Right atrium auricular region (tissue), 2 donors: ENCODE results near the gene UQCC3. TPM values are rescaled to one million over a fixed set of nuclear protein-coding genes. Genes with fewer than 3 reads are reported as not detected.
"Not testable (repeated sequence)": the region's sequence is repeated elsewhere in the genome, so short reads cannot be mapped to it uniquely, and the experiment has no call there.

Experiments
- DNase-seq: peaks from one replicate; pipeline ENCODE4 v3.0.0-alpha.2; 2019; ENCODE audit warnings: low spot score
- H3K27ac ChIP-seq, 2 donors: fragments of 200-600 bp; sonication (generic); 1 replicate in 1 of 2; 2 replicates in 1 of 2; pipeline ENCODE4 v1.5.1; 2016 to 2019
- H3K27me3 ChIP-seq, 2 donors: fragments of 200-600 bp; sonication (generic); one replicate each; pipeline versions ENCODE4 v1.5.1 to v1.6.0; 2017 to 2019
- H3K36me3 ChIP-seq: fragments of 200-600 bp; sonication (generic); one replicate; pipeline ENCODE4 v1.5.1; 2016
- H3K4me1 ChIP-seq, 2 donors: fragments of 200-600 bp; sonication (generic); one replicate each; pipeline versions ENCODE4 v1.5.1 to v1.6.0; 2017 to 2019
- H3K4me3 ChIP-seq, 2 donors: fragments of 200-600 bp; sonication (generic); 1 replicate in 1 of 2; 2 replicates in 1 of 2; pipeline ENCODE4 v1.5.1; 2017 to 2019; ENCODE audit warnings: mild to moderate bottlenecking in 1 of 2, moderate library complexity in 1 of 2
- H3K9me3 ChIP-seq, 2 donors: fragments of 200-600 bp; sonication (generic); one replicate each; pipeline ENCODE4 v1.5.1; 2019
- total RNA-seq, 2 donors: library from RNA; depleted of rRNA; stranded (reverse); fragments of >200 nt; gene quantifications; one replicate each; pipeline ENCODE4 v1.1.0, GENCODE V29; 2016
- TF ChIP-seq, protein P1 (sequence below), 2 donors: fragments of 200-600 bp; sonication (generic); IDR thresholded peaks; one replicate each; pipeline ENCODE4 v1.5.1; 2019; ENCODE audit warnings: antibody characterized with exemption in 2 of 2

Gene UQCC3
- total RNA-seq, 2 donors from 2014 or later: 5.0 to 8.7 TPM

DNA sequence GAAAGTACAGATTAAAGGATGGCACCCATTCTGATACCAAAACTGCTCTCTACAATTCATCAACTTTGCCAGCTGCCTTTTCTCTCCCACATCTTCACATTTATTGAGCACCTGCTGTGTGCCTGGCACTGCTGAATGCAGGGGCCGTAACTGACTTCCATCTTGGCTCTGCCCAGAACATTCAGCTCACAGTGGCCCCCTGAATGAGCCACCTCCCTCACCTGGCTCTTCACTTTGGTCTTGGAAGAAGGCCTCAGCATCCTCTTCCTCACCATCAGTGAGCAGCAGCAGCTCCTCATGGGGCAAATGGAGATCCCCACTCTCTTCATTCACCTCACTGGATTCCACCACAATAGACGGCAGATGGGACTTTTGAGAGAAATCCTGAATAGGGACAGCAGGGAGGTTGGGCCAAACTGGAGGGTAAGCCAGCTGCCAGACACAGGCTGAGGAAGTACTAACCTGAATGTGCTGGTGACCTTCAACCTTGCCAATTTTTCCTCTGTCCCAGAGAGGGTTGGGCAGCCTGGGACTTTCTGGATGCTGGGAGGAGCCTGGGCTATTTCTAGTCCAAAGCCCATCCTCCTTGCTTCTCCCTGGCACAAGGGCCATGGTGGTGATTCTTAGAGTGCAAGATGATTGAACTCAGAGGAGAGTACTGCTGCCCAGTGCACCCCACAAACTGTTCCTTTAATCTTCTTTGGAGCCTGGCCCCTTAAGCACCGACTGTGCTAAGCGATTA lies 1.9 kb upstream of the UQCC3 start:
- Histone ChIP-seq H3K4me3 (no peak overlapping the region), H3K27me3 (no peaks in the 10 kb centered on the region), H3K27ac (no peak overlapping the region), H3K4me1 (peaks cover 0 to 46% of the 10 kb centered on the region in 2 donors), H3K36me3 (peaks cover 12% of the 10 kb centered on the region), H3K9me3 (no peaks in the 10 kb centered on the region)
- no peak for DNase-seq
- TF ChIP-seq, protein P1, sequence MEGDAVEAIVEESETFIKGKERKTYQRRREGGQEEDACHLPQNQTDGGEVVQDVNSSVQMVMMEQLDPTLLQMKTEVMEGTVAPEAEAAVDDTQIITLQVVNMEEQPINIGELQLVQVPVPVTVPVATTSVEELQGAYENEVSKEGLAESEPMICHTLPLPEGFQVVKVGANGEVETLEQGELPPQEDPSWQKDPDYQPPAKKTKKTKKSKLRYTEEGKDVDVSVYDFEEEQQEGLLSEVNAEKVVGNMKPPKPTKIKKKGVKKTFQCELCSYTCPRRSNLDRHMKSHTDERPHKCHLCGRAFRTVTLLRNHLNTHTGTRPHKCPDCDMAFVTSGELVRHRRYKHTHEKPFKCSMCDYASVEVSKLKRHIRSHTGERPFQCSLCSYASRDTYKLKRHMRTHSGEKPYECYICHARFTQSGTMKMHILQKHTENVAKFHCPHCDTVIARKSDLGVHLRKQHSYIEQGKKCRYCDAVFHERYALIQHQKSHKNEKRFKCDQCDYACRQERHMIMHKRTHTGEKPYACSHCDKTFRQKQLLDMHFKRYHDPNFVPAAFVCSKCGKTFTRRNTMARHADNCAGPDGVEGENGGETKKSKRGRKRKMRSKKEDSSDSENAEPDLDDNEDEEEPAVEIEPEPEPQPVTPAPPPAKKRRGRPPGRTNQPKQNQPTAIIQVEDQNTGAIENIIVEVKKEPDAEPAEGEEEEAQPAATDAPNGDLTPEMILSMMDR (IDR thresholded peaks at IDR 0.05): no peak

DNA sequence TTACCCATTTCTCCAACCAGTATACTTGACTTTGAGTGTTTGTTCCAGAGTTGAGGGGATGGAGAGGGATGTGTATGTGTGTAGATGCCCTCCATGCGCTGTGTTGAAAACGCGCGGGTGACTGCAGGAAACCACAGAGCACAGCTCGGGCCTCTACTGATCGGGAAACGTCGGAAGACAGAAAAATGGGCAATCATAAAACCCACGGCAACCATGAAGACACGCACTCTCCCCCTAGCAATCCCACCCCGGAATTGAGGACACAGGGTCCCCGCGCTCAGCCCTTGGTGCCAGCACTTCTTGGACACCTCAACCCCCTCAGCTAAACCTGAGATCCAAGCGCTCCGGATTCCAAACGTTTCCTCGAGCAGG lies 251 bp upstream of the UQCC3 start:
- H3K9me3 ChIP-seq: no peaks in the 10 kb centered on the region
- DNase-seq: no peak
- H3K36me3 ChIP-seq: peaks cover 16% of the 10 kb centered on the region
- peaks cover 0 to 39% of the 10 kb centered on the region in 2 donors for H3K4me1 ChIP-seq
- TF ChIP-seq, protein P1 (IDR thresholded peaks at IDR 0.05): no peak
- no peaks in the 10 kb centered on the region for H3K27me3 ChIP-seq
- H3K27ac ChIP-seq: peak overlapping the region; percentile 74 to 83
- peak overlapping the region; percentile 63 to 79 for H3K4me3 ChIP-seq

DNA sequence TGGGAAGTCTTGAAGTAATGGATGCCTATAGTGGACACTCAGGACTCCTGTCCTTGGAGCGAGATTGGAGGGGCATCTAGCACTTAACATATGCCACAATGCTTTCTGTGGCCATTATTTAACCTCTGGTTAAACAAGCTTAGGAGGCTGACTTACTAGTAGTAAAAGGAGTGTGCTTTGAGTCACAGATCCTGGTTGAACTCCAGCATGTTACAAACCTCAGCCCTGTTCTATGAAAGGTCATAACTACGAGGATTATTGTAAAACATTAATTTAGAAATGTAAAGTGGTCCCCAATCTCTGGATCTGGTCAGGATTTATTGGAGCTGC lies 1.7 kb downstream of the UQCC3 start:
- TF ChIP-seq, protein P1 (IDR thresholded peaks at IDR 0.05): no peak
- no peak overlapping the region for H3K27ac ChIP-seq
- H3K9me3 ChIP-seq: no peaks in the 10 kb centered on the region
- peaks cover 21% of the 10 kb centered on the region for H3K36me3 ChIP-seq
- peaks cover 0 to 32% of the 10 kb centered on the region in 2 donors for H3K4me1 ChIP-seq
- H3K4me3 ChIP-seq: no peak overlapping the region
- DNase-seq: no peak
- no peaks in the 10 kb centered on the region for H3K27me3 ChIP-seq

DNA sequence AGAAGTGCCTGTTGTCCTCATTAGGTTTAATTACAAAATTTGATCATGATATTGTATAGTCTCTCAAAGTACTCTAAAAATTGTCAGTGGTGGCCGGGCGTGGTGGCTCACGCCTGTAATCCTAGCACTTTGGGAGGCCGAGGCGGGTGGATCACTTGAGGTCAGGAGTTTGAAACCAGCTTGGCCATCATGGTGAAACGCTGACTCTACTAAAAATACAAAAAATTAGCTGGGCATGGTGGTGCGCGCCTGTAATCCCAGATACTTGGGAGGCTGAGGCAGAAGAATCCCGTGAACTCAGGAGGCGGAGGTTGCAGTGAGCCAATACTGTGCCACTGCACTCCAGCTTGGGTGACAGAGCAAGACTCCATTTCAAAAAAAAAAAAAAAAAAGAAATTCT lies 3.9 kb downstream of the UQCC3 start:
- not testable (repeated sequence) for H3K27ac ChIP-seq, H3K27me3 ChIP-seq, H3K9me3 ChIP-seq, H3K4me3 ChIP-seq, DNase-seq
- Histone ChIP-seq H3K4me1 (peaks cover 0 to 43% of the 10 kb centered on the region in 2 donors), H3K36me3 (peaks cover 21% of the 10 kb centered on the region)

DNA sequence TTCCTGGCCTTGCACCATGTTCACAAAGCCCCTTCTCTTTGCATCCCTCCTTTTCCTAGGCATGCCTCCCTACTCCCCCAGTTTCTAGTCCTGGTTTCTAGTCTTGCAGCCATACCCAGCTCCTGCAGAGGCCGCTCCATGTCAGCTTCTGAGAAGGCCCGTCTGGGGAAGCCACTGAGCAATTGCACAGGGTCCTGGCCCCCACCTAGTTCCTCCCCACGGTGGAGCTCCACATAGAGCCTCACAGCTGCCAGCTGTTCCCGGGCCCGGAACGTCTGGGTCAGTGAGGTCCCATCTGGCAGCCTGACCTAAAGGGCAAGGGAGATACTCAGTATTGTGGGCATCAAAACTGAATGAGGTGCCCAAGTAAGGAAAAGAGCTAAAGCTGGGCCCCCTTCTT lies 5.2 kb downstream of the UQCC3 start:
- H3K9me3 ChIP-seq: no peaks in the 10 kb centered on the region
- TF ChIP-seq, protein P1 (IDR thresholded peaks at IDR 0.05): no peak
- no peak overlapping the region for H3K27ac ChIP-seq
- H3K4me1 ChIP-seq: peaks cover 0 to 34% of the 10 kb centered on the region in 2 donors
- no peaks in the 10 kb centered on the region for H3K27me3 ChIP-seq
- no peak overlapping the region for H3K4me3 ChIP-seq
- H3K36me3 ChIP-seq: peaks cover 21% of the 10 kb centered on the region
- DNase-seq: no peak

DNA sequence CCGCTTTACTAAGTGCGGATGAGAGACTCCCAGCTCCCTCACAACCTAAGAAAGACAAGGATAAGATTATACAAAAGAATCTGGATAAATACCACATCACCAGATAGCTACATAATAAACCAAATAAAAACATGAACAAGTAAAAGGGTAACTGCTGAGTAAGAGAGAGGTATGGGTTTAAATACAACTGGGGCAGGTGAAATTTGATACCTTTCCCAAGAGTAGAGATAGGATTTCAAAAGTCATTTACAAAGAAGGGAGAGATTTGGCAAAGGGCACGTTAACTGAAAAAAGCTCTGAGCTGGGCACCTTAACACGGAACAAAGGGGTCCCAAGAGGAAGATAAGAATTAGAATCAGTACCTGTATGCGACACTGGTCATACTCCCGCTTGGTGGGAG lies 5.7 kb downstream of the UQCC3 start:
- H3K9me3 ChIP-seq: no peaks in the 10 kb centered on the region
- TF ChIP-seq, protein P1 (IDR thresholded peaks at IDR 0.05): no peak
- no peak for DNase-seq
- H3K27ac ChIP-seq: no peak overlapping the region
- peaks cover 21% of the 10 kb centered on the region for H3K36me3 ChIP-seq
- no peak overlapping the region for H3K4me3 ChIP-seq
- no peaks in the 10 kb centered on the region for H3K27me3 ChIP-seq
- peaks cover 0 to 33% of the 10 kb centered on the region in 2 donors for H3K4me1 ChIP-seq
